CD4-positive, alpha-beta memory T cell (primary cell): Measurements from ENCODE around the gene CREB3. TPM values are rescaled to one million over a fixed set of nuclear protein-coding genes. Genes with fewer than 3 reads are reported as not detected.

ENCODE experiments used
- CTCF ChIA-PET: fragments of 350-600 bp; sonication (Branson Sonifier 250); formaldehyde crosslinking; loops from one replicate; lab custom pipeline; 2021; ENCODE audit warnings: inconsistent platforms; ENCODE audit not compliant: partially characterized antibody; lab: Charles Lee
- POLR2A ChIA-PET: fragments of 350-600 bp; sonication (Branson Sonifier 250); formaldehyde crosslinking; loops from one replicate; lab custom pipeline; 2021; ENCODE audit not compliant: partially characterized antibody; lab: Charles Lee
- DNase-seq, 5 donors: peaks; one replicate each; pipeline versions ENCODE4 v3.0.0 to v3.0.0-alpha.2; 2020 to 2022; ENCODE audit warnings: mixed read lengths in 1 of 5
- H3K27ac ChIP-seq: one replicate; pipeline ENCODE4 v1.7.0; 2013; ENCODE audit warnings: low read depth, low read length
- H3K27me3 ChIP-seq: 2 replicates; pipeline ENCODE4 v1.7.0; 2013; ENCODE audit warnings: mild to moderate bottlenecking, low read length, moderate library complexity; ENCODE audit not compliant: insufficient read depth
- H3K36me3 ChIP-seq: 2 replicates; pipeline ENCODE4 v1.7.0; 2013; ENCODE audit warnings: mild to moderate bottlenecking, low read length, moderate library complexity; ENCODE audit not compliant: insufficient read depth
- H3K4me1 ChIP-seq: 2 replicates; pipeline ENCODE4 v1.7.0; 2013; ENCODE audit warnings: mild to moderate bottlenecking, low read length, moderate library complexity; ENCODE audit not compliant: insufficient read depth
- H3K4me3 ChIP-seq, 2 donors: one replicate each; pipeline ENCODE4 v1.7.0; 2013; ENCODE audit warnings: low read length in 2 of 2, mild to moderate bottlenecking in 1 of 2
- H3K9me3 ChIP-seq, 2 donors: one replicate each; pipeline ENCODE4 v1.7.0; 2013; ENCODE audit warnings: low read length in 2 of 2, control low read depth in 1 of 2; ENCODE audit not compliant: control insufficient read depth in 1 of 2
- H3K27ac Mint-ChIP-seq, 7 donors: one replicate each; pipeline ENCODE4 v1.8.0; 2020 to 2021; ENCODE audit warnings: mixed read lengths in 7 of 7, mild to moderate bottlenecking in 6 of 7, inconsistent platforms in 3 of 7, moderate library complexity in 3 of 7
- H3K27me3 Mint-ChIP-seq, 2 donors: one replicate each; pipeline ENCODE4 v1.8.0; 2020 to 2021; ENCODE audit warnings: mixed read lengths in 2 of 2
- H3K36me3 Mint-ChIP-seq, 2 donors: one replicate each; pipeline ENCODE4 v1.8.0; 2020 to 2021; ENCODE audit warnings: mixed read lengths in 2 of 2, inconsistent platforms in 1 of 2, mild to moderate bottlenecking in 1 of 2
- H3K4me1 Mint-ChIP-seq, 4 donors: one replicate each; pipeline ENCODE4 v1.8.0; 2020 to 2021; ENCODE audit warnings: mixed read lengths in 4 of 4, mild to moderate bottlenecking in 1 of 4
- H3K4me3 Mint-ChIP-seq, 8 donors: one replicate each; pipeline ENCODE4 v1.8.0; 2020 to 2021; ENCODE audit warnings: mixed read lengths in 8 of 8, mild to moderate bottlenecking in 7 of 8, moderate library complexity in 6 of 8, inconsistent platforms in 3 of 8
- H3K9me3 Mint-ChIP-seq, 8 donors: one replicate each; pipeline ENCODE4 v1.8.0; 2020 to 2021; ENCODE audit warnings: mixed read lengths in 8 of 8, mild to moderate bottlenecking in 5 of 8, inconsistent platforms in 3 of 8, moderate library complexity in 1 of 8
- intact Hi-C: fragments of 100-400 bp; cut with micrococcal nuclease; formaldehyde crosslinking; loops from one replicate; pipeline ENCODE4 v1.15.1; 2023
- polyA plus RNA-seq, 2 donors: library from polyadenylated mRNA; unstranded; fragments of 300-500 nt; fragmentation: Illumina TruSeq; gene quantifications; one replicate each; pipeline ENCODE4 v1.2.3, GENCODE V29; 2021
- total RNA-seq, 2 experiments: library from RNA; stranded (reverse); gene quantifications; one replicate each; pipeline ENCODE4 v1.2.3, GENCODE V29; 2021

The CREB3 gene
- total and polyA plus RNA-seq, 4 experiments from 2014 or later: 24.8 to 59.7 (median 35.3) TPM

DNA sequence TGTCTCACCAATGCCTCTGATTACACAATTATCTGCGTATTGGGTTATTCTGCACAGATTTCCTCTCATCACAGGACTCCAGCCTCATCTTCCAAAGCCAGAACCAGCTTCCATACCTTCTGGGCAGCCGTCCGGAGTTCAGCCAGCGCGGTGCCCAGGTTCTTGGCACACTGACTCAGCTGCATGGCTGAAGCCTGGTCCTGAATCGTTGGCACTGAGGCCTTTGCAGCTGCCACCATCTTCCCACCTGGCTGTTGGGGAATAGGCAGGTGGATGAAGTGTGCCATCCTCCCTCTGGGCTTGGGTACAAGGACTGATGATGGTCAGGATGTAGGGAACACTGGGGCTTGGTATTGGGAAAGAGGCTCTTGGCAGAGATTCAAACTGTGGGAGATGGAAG, 18.3 kb upstream of the CREB3 start:
- H3K4me3 Mint-ChIP-seq: no peak overlapping the region
- intact Hi-C loops: no loop called here
- H3K27me3 Mint-ChIP-seq: no peaks in the 10 kb centered on the region
- H3K36me3 Mint-ChIP-seq: peaks cover 79 to 90% of the 10 kb centered on the region in 2 donors
- no peaks in the 10 kb centered on the region for H3K9me3 Mint-ChIP-seq
- H3K27ac Mint-ChIP-seq: peak overlapping the region in 2 of 7 donors; percentile 31 to 67
- Histone ChIP-seq H3K4me3 (no peak overlapping the region), H3K4me1 (no peaks in the 10 kb centered on the region), H3K36me3 (peaks cover 83% of the 10 kb centered on the region), H3K27me3 (no peaks in the 10 kb centered on the region), H3K9me3 (no peaks in the 10 kb centered on the region), H3K27ac (no peak overlapping the region)
- H3K4me1 Mint-ChIP-seq: peaks cover 0 to 2% (median 0%) of the 10 kb centered on the region in 4 donors
- no peak for DNase-seq
- CTCF ChIA-PET: interaction anchor here (1.5 to 8.4 kb wide), 2 partner anchors 11 to 18 kb away, joined by 3 to 76 read pairs; no protein-coding TSS in a partner anchor
- POLR2A ChIA-PET: interaction anchor here (1.2 to 3.0 kb wide), 2 partner anchors 9 to 18 kb away, joined by 3 to 11 read pairs; partner anchors contain the start of genes CREB3 and TLN1

DNA sequence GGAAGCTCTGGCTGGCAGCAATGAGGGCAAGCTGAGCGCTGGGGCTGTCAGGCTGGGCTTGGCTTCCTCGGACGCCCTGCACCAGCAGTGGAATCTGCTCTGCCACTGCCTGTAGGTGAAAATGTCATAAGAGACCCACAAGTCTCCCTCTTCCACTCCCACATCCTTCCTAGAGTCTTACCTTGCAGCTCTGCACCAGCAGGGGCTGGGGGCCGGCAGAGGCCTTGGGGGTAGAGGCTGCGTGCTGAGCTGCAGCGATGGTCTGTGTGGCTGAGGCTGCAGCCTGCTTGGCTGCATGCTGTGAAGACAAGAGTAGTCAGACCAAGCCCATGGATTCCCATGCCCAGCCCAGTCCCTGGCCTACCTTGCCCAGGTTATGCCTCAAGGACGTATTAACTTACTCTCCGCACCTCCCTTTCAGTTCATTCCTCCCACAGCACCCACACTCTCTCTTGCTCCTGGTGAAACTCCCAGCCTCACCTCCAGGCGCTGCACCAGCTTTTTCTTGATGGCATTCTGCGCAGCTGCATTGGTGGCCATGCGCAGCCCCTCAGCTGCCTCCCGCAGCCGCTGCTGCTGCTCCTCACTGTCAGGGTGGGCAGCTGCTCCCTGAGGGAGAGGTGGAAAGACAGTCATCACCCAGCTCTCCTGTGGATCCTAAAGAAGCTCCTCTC, 17.8 kb upstream of the CREB3 start:
- no peak for DNase-seq
- H3K9me3 ChIP-seq: no peaks in the 10 kb centered on the region
- H3K36me3 ChIP-seq: peaks cover 89% of the 10 kb centered on the region
- Mint-ChIP-seq H3K27ac (peak overlapping the region in 5 of 7 donors; percentile 12 to 80 (median 67)), H3K4me3 (peak overlapping the region in 1 of 8 donors; percentile 21), H3K36me3 (peaks cover 79 to 92% of the 10 kb centered on the region in 2 donors), H3K4me1 (peaks cover 0 to 2% (median 0%) of the 10 kb centered on the region in 4 donors), H3K9me3 (no peaks in the 10 kb centered on the region), H3K27me3 (no peaks in the 10 kb centered on the region)
- intact Hi-C loops: no loop called here
- POLR2A ChIA-PET: interaction anchor here (0.8 to 3.0 kb wide), 4 partner anchors 8 to 52 kb away, joined by 3 to 11 read pairs (median 4); partner anchors contain the start of genes CREB3 and TLN1
- H3K4me3 ChIP-seq: no peak overlapping the region
- no peaks in the 10 kb centered on the region for H3K27me3 ChIP-seq
- no peak overlapping the region for H3K27ac ChIP-seq
- CTCF ChIA-PET: interaction anchor here (0.7 to 8.4 kb wide), 4 partner anchors 13 to 168 kb away, joined by 3 to 76 read pairs (median 4); no protein-coding TSS in a partner anchor
- H3K4me1 ChIP-seq: no peaks in the 10 kb centered on the region

DNA sequence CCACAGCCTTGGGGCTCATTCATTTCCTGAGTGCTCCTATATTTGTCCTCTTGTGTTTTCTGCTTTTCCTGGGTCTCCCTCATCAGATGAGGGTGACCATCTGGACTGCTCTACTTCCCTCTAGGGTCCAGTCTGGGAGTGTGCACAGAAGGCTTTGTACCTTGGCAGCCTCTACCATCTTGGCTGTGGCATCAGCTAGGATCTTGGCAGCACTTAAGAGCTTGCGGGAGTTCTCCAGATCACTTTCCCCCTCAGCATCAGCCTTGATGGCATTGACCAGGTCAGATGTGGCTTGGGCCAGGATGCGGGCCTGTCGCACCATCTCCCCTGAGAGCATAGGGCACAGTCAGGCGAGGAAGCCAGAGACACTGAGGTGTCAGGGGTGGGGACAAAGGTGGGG, 16.2 kb upstream of the CREB3 start:
- Mint-ChIP-seq H3K36me3 (peaks cover 75 to 93% of the 10 kb centered on the region in 2 donors), H3K27me3 (no peaks in the 10 kb centered on the region), H3K4me3 (no peak overlapping the region), H3K27ac (peak overlapping the region in 5 of 7 donors; percentile 15 to 94 (median 52)), H3K9me3 (no peaks in the 10 kb centered on the region), H3K4me1 (no peaks in the 10 kb centered on the region)
- CTCF ChIA-PET: interaction anchor here (0.7 to 8.4 kb wide), 6 partner anchors 12 to 166 kb away, joined by 3 to 76 read pairs (median 5); partner anchors contain the start of genes CCDC107 and RMRP
- DNase-seq: no peak
- Histone ChIP-seq H3K4me3 (no peak overlapping the region), H3K36me3 (peaks cover 94% of the 10 kb centered on the region), H3K4me1 (no peaks in the 10 kb centered on the region), H3K27ac (no peak overlapping the region), H3K27me3 (no peaks in the 10 kb centered on the region), H3K9me3 (no peaks in the 10 kb centered on the region)
- intact Hi-C loops: no loop called here
- POLR2A ChIA-PET: interaction anchor here (0.8 to 1.3 kb wide), 2 partner anchors 12 to 32 kb away, joined by 3 to 6 read pairs; no protein-coding TSS in a partner anchor

DNA sequence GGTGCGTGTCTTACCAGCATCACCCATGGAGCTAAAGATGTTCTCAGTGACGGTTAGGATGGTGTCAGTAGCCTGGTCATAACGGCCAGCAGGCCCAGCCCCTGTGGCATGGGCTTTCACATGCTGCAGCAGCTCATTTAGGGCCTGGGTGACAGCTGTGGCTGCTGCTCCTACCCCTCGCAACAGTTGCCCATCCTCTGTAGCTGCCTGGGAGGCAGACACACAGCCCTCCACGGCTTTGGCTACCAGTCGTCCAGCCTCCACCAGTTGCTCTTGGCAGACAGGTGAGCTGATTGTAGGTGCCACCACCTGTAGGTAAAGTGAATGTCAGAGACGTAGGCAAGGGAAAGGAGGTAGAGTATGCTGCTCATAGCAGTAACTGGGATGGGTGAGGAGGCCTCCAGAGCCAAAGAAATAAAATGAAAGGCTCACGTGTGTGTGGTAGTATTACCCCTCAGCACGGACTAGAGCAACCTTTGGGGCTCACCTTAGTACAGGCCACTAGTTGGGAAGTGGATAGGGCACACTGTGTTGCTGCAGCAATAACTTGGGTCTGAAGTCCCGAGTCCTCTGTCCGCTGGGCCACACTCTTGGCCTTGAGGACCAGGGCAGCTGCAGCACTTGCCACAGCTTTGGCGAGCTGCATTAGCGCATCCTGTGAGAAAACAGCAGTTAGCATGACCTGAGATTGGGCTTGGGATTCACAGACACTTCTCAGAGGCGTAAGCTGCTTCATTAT, 15.2 kb upstream of the CREB3 start:
- H3K4me3 ChIP-seq: no peak overlapping the region
- peaks cover 0 to 9% (median 2%) of the 10 kb centered on the region in 4 donors for H3K4me1 Mint-ChIP-seq
- no peak for DNase-seq
- no peaks in the 10 kb centered on the region for H3K4me1 ChIP-seq
- intact Hi-C loops: no loop called here
- no peak overlapping the region for H3K27ac ChIP-seq
- H3K36me3 Mint-ChIP-seq: peaks cover 76 to 93% of the 10 kb centered on the region in 2 donors
- H3K27ac Mint-ChIP-seq: peak overlapping the region in 3 of 7 donors; percentile 1 to 57 (median 16)
- no peaks in the 10 kb centered on the region for H3K27me3 ChIP-seq
- no peaks in the 10 kb centered on the region for H3K9me3 ChIP-seq
- ChIA-PET POLR2A (interaction anchor here (0.8 to 1.3 kb wide), 2 partner anchors 11 to 15 kb away, joined by 3 to 6 read pairs; partner anchors contain the start of genes CREB3 and TLN1), CTCF (interaction anchor here (0.7 to 8.4 kb wide), 5 partner anchors 11 to 59 kb away, joined by 3 to 76 read pairs (median 4); partner anchors contain the start of genes CCDC107 and RMRP)
- H3K9me3 Mint-ChIP-seq: no peaks in the 10 kb centered on the region
- peaks cover 96% of the 10 kb centered on the region for H3K36me3 ChIP-seq
- no peak overlapping the region for H3K4me3 Mint-ChIP-seq
- H3K27me3 Mint-ChIP-seq: no peaks in the 10 kb centered on the region

DNA sequence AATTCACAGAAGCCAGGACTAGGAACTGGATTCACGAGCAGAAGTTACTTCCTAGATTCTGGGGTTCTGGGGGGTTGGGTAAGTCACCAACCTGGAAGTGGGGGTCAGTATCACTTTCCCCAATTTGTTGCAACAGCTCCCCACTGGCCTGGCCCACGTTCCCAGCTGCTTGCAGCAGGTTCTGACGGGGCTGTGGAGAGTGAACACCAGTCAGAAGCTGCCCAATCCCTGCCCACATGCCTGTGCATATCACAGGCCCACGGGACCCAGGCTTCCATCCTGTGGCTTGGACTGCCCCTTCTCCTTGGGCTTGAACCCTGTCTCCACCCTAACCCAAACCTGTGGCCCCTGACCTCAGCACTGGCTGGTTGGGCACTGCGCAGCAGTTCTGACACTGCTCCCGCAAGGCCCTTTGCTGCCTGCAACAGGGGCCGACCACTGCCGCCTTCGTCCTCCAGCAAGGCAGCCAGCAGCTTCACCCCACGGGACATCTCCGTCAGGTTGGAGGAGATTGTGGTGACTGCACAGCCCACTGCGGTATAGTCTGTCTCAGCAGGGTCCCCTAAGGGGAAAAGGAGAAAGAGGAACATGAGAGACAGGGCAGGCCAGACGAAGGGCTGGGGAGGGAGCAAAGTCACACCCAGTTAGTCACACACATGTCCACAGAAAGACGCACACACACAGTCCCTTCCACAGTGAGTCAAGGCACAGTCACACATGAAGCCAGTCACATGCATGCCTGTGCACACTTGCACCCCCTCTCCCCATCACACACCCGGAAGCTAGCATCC, 13.6 kb upstream of the CREB3 start:
- no peak for DNase-seq
- peaks cover 0 to 9% (median 2%) of the 10 kb centered on the region in 4 donors for H3K4me1 Mint-ChIP-seq
- peaks cover 81 to 93% of the 10 kb centered on the region in 2 donors for H3K36me3 Mint-ChIP-seq
- Histone ChIP-seq H3K4me1 (no peaks in the 10 kb centered on the region), H3K9me3 (no peaks in the 10 kb centered on the region), H3K4me3 (no peak overlapping the region), H3K27me3 (no peaks in the 10 kb centered on the region), H3K36me3 (peaks cover 95% of the 10 kb centered on the region), H3K27ac (no peak overlapping the region)
- no peak overlapping the region for H3K4me3 Mint-ChIP-seq
- ChIA-PET CTCF (interaction anchor here (1.2 to 8.4 kb wide), 3 partner anchors 23 to 61 kb away, joined by 3 to 76 read pairs (median 4); partner anchors contain the start of genes CCDC107, GBA2, RGP1 and RMRP), POLR2A (interaction anchor here (1.0 to 1.6 kb wide), 2 partner anchors 14 to 103 kb away, joined by 3 to 4 read pairs; partner anchors contain the start of gene CREB3)
- no peaks in the 10 kb centered on the region for H3K9me3 Mint-ChIP-seq
- intact Hi-C loops: no loop called here
- H3K27me3 Mint-ChIP-seq: no peaks in the 10 kb centered on the region
- H3K27ac Mint-ChIP-seq: peak overlapping the region in 3 of 7 donors; percentile 44 to 76 (median 48)

DNA sequence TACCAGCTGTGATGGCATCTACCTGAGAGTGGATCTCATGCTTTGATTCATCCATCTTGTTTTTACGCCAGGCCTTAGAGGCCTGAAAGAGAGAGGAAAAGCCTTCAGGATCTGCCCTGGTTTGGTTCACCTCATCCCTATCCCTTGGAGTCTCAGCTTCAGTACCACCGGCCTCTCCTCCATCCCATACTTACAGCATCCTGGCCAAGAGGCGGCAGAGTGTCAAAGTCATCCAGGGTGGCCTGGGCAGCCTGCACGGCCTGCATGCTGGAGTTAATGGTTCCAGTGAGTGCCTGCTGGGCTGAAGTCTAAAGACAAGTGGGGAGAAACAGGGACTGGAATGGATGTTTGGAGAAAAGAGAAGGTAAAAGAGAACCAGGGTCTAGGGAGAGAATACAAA, 12.9 kb upstream of the CREB3 start:
- Histone ChIP-seq H3K4me1 (no peaks in the 10 kb centered on the region), H3K9me3 (no peaks in the 10 kb centered on the region), H3K27ac (no peak overlapping the region), H3K36me3 (peaks cover 95% of the 10 kb centered on the region), H3K27me3 (no peaks in the 10 kb centered on the region), H3K4me3 (no peak overlapping the region)
- Mint-ChIP-seq H3K4me1 (peaks cover 0 to 9% (median 2%) of the 10 kb centered on the region in 4 donors), H3K27me3 (no peaks in the 10 kb centered on the region), H3K9me3 (no peaks in the 10 kb centered on the region), H3K27ac (peak overlapping the region in 5 of 7 donors; percentile 44 to 76 (median 56)), H3K4me3 (no peak overlapping the region), H3K36me3 (peaks cover 80 to 93% of the 10 kb centered on the region in 2 donors)
- CTCF ChIA-PET: interaction anchor here (1.0 to 8.4 kb wide), 3 partner anchors 23 to 37 kb away, joined by 3 to 76 read pairs (median 3); partner anchors contain the start of genes GBA2 and RGP1
- no peak for DNase-seq
- intact Hi-C loops: no loop called here
- POLR2A ChIA-PET: interaction anchor here (1.0 to 1.6 kb wide), 2 partner anchors 13 to 103 kb away, joined by 3 to 4 read pairs; partner anchors contain the start of gene CREB3
